ENCODE data around the gene VASP. TPM values are rescaled to one million over a fixed set of nuclear protein-coding genes. Genes with fewer than 3 reads are reported as not detected.

The VASP gene
- total RNA-seq, 1 donor from 2014 or later: 51.9 TPM

GRCh38 chr19:45569619-45570421 is 62.5 kb downstream of the VASP start:
- TF ChIP-seq CTCF (conservative IDR thresholded peaks at IDR 0.05): peak; percentile 79
- Mint-ChIP-seq H3K4me3 (no peak overlapping the region), H3K9me3 (no peaks in the 10 kb centered on the region), H3K27me3 (no peaks in the 10 kb centered on the region), H3K4me1 (ENCODE audit: unreplicated experiment) (peaks cover 8% of the 10 kb centered on the region), H3K27ac (peak overlapping the region; percentile 40), H3K36me3 (peaks cover 8% of the 10 kb centered on the region)
- no peak for DNase-seq (ENCODE audit: extremely low spot score, unreplicated experiment)

- no peak for TF ChIP-seq CTCF (conservative IDR thresholded peaks at IDR 0.05)
- no peak overlapping the region for H3K27ac Mint-ChIP-seq
- H3K9me3 Mint-ChIP-seq: no peaks in the 10 kb centered on the region
- no peaks in the 10 kb centered on the region for H3K27me3 Mint-ChIP-seq
- peaks cover 11% of the 10 kb centered on the region for H3K4me1 Mint-ChIP-seq (ENCODE audit: unreplicated experiment)
- no peak overlapping the region for H3K4me3 Mint-ChIP-seq
- peaks cover 10% of the 10 kb centered on the region for H3K36me3 Mint-ChIP-seq
- no peak for DNase-seq (ENCODE audit: extremely low spot score, unreplicated experiment)
Observed at GRCh38 chr19:45571457-45572220, 64.4 kb downstream of the VASP start.

- Mint-ChIP-seq H3K9me3 (no peaks in the 10 kb centered on the region), H3K36me3 (peaks cover 10% of the 10 kb centered on the region), H3K27me3 (no peaks in the 10 kb centered on the region), H3K4me3 (no peak overlapping the region), H3K4me1 (ENCODE audit: unreplicated experiment) (peaks cover 29% of the 10 kb centered on the region), H3K27ac (no peak overlapping the region)
- no peak for TF ChIP-seq CTCF (conservative IDR thresholded peaks at IDR 0.05)
- DNase-seq (ENCODE audit: extremely low spot score, unreplicated experiment): no peak
Observed at GRCh38 chr19:45574526-45574925, 67.2 kb downstream of the VASP start.

- Mint-ChIP-seq H3K36me3 (peaks cover 6% of the 10 kb centered on the region), H3K4me1 (ENCODE audit: unreplicated experiment) (peaks cover 23% of the 10 kb centered on the region), H3K27me3 (no peaks in the 10 kb centered on the region), H3K9me3 (no peaks in the 10 kb centered on the region), H3K27ac (no peak overlapping the region), H3K4me3 (no peak overlapping the region)
- no peak for DNase-seq (ENCODE audit: extremely low spot score, unreplicated experiment)
- no peak for TF ChIP-seq CTCF (conservative IDR thresholded peaks at IDR 0.05)
Observed at GRCh38 chr19:45575216-45575615, 67.9 kb downstream of the VASP start.

Other genes starting within 250 kb of the VASP start
- 0.24 and 1.4 TPM in 2 replicates for gene CKM, start 184.6 kb upstream of the VASP start, total RNA-seq (ENCODE audit: low replicate concordance)
- 4.9 and 12.8 TPM in 2 replicates for gene KLC3, start 166.7 kb upstream of the VASP start, total RNA-seq (ENCODE audit: low replicate concordance)
- 26.9 and 55.8 TPM in 2 replicates for gene ERCC2, start 136.9 kb upstream of the VASP start, total RNA-seq (ENCODE audit: low replicate concordance)
- gene PPP1R13L, start 102.4 kb upstream of the VASP start, total RNA-seq (ENCODE audit: low replicate concordance): 38.6 and 110 TPM in 2 replicates
- 7.2 and 9.5 TPM in 2 replicates for gene POLR1G, start 100.8 kb upstream of the VASP start, total RNA-seq (ENCODE audit: low replicate concordance)
- gene ERCC1, start 83.6 kb upstream of the VASP start, total RNA-seq (ENCODE audit: low replicate concordance): 57.3 and 71.8 TPM in 2 replicates
- gene FOSB, start 39.5 kb upstream of the VASP start, total RNA-seq (ENCODE audit: low replicate concordance): 28.4 and 178 TPM in 2 replicates
- gene RTN2, start 10.4 kb upstream of the VASP start, total RNA-seq (ENCODE audit: low replicate concordance): 11.9 and 13.0 TPM in 2 replicates
- 0.48 TPM in 1 of 2 replicates, not detected in the other for gene PPM1N, start 9.0 kb upstream of the VASP start, total RNA-seq (ENCODE audit: low replicate concordance)
- 10.1 and 16.2 TPM in 2 replicates for gene OPA3, start 77.3 kb downstream of the VASP start, total RNA-seq (ENCODE audit: low replicate concordance)
- not detected in 2 replicates for gene GPR4, start 94.7 kb downstream of the VASP start, total RNA-seq (ENCODE audit: low replicate concordance)
- gene EML2, start 131.9 kb downstream of the VASP start, total RNA-seq (ENCODE audit: low replicate concordance): 46.9 and 61.4 TPM in 2 replicates
- gene GIPR, start 160.7 kb downstream of the VASP start, total RNA-seq (ENCODE audit: low replicate concordance): 8.0 and 9.1 TPM in 2 replicates
- gene SNRPD2, start 184.5 kb downstream of the VASP start, total RNA-seq (ENCODE audit: low replicate concordance): 397 and 471 TPM in 2 replicates
- 8.2 and 9.4 TPM in 2 replicates for gene QPCTL, start 185.2 kb downstream of the VASP start, total RNA-seq (ENCODE audit: low replicate concordance)
- gene FBXO46, start 223.4 kb downstream of the VASP start, total RNA-seq (ENCODE audit: low replicate concordance): 27.8 and 37.5 TPM in 2 replicates
- not detected in 2 replicates for gene MEIOSIN, start 226.0 kb downstream of the VASP start, total RNA-seq (ENCODE audit: low replicate concordance)